Measurements from ENCODE around the gene LRRC4C. TPM values are rescaled to one million over a fixed set of nuclear protein-coding genes. Genes with fewer than 3 reads are reported as not detected.

The LRRC4C gene
- total RNA-seq, 1 donor from 2014 or later, result not detected

GRCh38 chr11:40235841-40236240 is 1223.6 kb downstream of the LRRC4C start:
- H3K36me3 ChIP-seq, result no peaks in the 10 kb centered on the region
- no peak for TF ChIP-seq CTCF (IDR thresholded peaks at IDR 0.05)
- H3K27ac ChIP-seq, result no peak overlapping the region
- no peaks in the 10 kb centered on the region for H3K4me1 ChIP-seq
- H3K4me3 ChIP-seq, result no peak overlapping the region
- no peaks in the 10 kb centered on the region for H3K27me3 ChIP-seq
- no peaks in the 10 kb centered on the region for H3K9me3 ChIP-seq
- no peak for DNase-seq (ENCODE audit: low spot score in 2 of 2)
- intact Hi-C loops (cut with DNase I), result no loop called here

- no peak for DNase-seq (ENCODE audit: low spot score in 2 of 2)
- Histone ChIP-seq H3K4me1 (no peaks in the 10 kb centered on the region), H3K4me3 (no peak overlapping the region), H3K27ac (no peak overlapping the region), H3K36me3 (no peaks in the 10 kb centered on the region), H3K27me3 (no peaks in the 10 kb centered on the region), H3K9me3 (no peaks in the 10 kb centered on the region)
- no peak for TF ChIP-seq CTCF (IDR thresholded peaks at IDR 0.05)
- intact Hi-C loops (cut with DNase I), result no loop called here
Measured at GRCh38 chr11:40230821-40231220, 1228.6 kb downstream of the LRRC4C start.

GRCh38 chr11:40228662-40229061 is 1230.8 kb downstream of the LRRC4C start:
- Histone ChIP-seq H3K36me3 (no peaks in the 10 kb centered on the region), H3K4me3 (no peak overlapping the region), H3K4me1 (no peaks in the 10 kb centered on the region), H3K27me3 (no peaks in the 10 kb centered on the region), H3K9me3 (no peaks in the 10 kb centered on the region), H3K27ac (no peak overlapping the region)
- intact Hi-C loops (cut with DNase I), result no loop called here
- DNase-seq (ENCODE audit: low spot score in 2 of 2), result no peak
- no peak for TF ChIP-seq CTCF (IDR thresholded peaks at IDR 0.05)

GRCh38 chr11:40227730-40228129 is 1231.7 kb downstream of the LRRC4C start:
- Histone ChIP-seq H3K27me3 (no peaks in the 10 kb centered on the region), H3K4me3 (no peak overlapping the region), H3K4me1 (no peaks in the 10 kb centered on the region), H3K36me3 (no peaks in the 10 kb centered on the region), H3K9me3 (no peaks in the 10 kb centered on the region), H3K27ac (no peak overlapping the region)
- no peak for DNase-seq (ENCODE audit: low spot score in 2 of 2)
- TF ChIP-seq CTCF (IDR thresholded peaks at IDR 0.05), result no peak
- intact Hi-C loops (cut with DNase I), result no loop called here

DNA sequence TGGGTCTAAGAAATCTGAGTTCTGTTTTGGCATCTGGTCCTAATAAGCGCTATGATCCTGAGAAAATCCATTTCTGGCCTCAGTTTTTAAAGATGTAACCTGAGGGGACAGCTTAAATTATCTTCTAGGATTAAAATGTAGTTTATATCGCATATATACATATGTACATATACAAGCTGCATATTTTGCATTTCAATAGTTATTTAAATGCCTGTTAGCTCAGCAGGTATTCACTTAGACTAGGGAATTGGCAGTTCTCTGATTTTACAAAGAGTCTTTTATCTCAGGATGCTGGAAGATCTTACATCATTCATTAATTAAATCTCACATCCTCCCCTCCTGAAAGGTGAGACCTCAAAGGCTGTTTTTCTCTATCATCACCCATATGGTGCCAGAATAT is 1232.8 kb downstream of the LRRC4C start:
- H3K27ac ChIP-seq, result no peak overlapping the region
- no peak for TF ChIP-seq CTCF (IDR thresholded peaks at IDR 0.05)
- no peak for DNase-seq (ENCODE audit: low spot score in 2 of 2)
- no peak overlapping the region for H3K4me3 ChIP-seq
- H3K9me3 ChIP-seq, result no peaks in the 10 kb centered on the region
- H3K27me3 ChIP-seq, result no peaks in the 10 kb centered on the region
- H3K4me1 ChIP-seq, result no peaks in the 10 kb centered on the region
- no peaks in the 10 kb centered on the region for H3K36me3 ChIP-seq
- intact Hi-C loops (cut with DNase I), result no loop called here

Measured in ascending aorta (tissue), 2 donors.